ENCODE measurements around the gene RAB1B.

GRCh38 chr11:66292543-66293332, 24.3 kb downstream of the RAB1B start:
- TF ChIP-seq, protein P1, sequence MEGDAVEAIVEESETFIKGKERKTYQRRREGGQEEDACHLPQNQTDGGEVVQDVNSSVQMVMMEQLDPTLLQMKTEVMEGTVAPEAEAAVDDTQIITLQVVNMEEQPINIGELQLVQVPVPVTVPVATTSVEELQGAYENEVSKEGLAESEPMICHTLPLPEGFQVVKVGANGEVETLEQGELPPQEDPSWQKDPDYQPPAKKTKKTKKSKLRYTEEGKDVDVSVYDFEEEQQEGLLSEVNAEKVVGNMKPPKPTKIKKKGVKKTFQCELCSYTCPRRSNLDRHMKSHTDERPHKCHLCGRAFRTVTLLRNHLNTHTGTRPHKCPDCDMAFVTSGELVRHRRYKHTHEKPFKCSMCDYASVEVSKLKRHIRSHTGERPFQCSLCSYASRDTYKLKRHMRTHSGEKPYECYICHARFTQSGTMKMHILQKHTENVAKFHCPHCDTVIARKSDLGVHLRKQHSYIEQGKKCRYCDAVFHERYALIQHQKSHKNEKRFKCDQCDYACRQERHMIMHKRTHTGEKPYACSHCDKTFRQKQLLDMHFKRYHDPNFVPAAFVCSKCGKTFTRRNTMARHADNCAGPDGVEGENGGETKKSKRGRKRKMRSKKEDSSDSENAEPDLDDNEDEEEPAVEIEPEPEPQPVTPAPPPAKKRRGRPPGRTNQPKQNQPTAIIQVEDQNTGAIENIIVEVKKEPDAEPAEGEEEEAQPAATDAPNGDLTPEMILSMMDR (conservative IDR thresholded peaks at IDR 0.05 in 1 of 2, IDR thresholded peaks at IDR 0.05 in 1 of 2; ENCODE audit: extremely low read depth in 1 of 2, insufficient read depth in 1 of 2, low read depth in 1 of 2, low read length in 2 of 2) = no peak
- TF ChIP-seq EZH2 (IDR thresholded peaks at IDR 0.05; ENCODE audit: borderline replicate concordance, low read length) = no peak
